HG02588 (cell line): ENCODE data around the gene DEPDC5.
A peak's percentile ranks its signal among the peaks of the same experiment; 100 is the strongest.
"Not testable (repeated sequence)": the region's sequence is repeated elsewhere in the genome, so short reads cannot be mapped to it uniquely, and the experiment has no call there.

ENCODE experiments used
- ATAC-seq: cut with Tn5 transposase; IDR thresholded peaks from one replicate; pipeline ENCODE4 v1.9.1; 2021; ENCODE audit warnings: mild to moderate bottlenecking, moderate library complexity; ENCODE audit not compliant: unreplicated experiment

The DEPDC5 gene

DNA sequence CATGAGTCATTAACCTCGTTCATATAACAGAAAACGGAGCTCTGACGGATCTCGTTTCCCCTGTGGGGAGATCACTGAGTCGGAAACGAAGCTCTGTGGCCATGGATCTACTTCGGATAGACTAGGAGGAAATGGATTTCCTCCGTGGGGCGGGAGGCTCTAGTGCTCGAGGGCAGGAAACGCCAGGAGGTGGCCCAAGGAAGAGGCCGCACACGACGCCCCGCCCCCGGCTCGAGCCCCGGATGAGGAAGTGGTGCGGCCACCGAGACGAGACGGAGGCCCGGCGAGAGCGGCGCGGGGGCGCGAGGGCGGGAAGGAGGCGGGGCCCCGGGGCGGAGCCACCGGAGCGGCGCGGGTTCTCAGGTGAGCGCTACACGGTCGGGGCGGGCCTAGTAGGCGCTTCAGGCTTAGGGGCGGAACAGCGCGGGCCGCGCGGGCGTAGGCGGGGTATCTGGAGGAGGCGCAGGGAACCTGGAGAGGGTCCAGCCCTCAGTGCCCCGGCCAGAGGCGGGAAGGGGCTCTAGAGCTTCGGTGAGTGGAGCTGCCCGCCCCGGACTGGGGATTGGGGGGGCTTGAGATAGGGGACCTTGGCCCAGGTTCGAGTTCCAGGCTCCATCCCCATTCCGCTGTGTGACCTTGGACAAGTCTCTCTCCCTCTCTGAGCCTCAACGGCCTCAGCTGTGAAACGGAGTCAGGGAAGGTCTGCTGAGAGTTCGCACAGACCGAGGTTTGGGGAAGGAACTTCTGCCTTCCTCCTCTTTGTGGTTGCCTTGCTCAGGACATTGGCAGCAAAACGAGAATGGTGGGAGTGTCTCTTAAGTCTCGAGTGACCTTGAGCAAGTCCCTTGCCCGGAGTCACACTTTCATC lies at the start of gene DEPDC5:
TSS of gene DEPDC5 (plus strand) at position 386 of the 868 bp plus-strand sequence. CDS start 903 bp downstream, outside the sequence.
- ATAC-seq: peak; percentile 68

- ATAC-seq: no peak
Measured at GRCh38 chr22:31707519-31707918, 46.3 kb upstream of the DEPDC5 start.

DNA sequence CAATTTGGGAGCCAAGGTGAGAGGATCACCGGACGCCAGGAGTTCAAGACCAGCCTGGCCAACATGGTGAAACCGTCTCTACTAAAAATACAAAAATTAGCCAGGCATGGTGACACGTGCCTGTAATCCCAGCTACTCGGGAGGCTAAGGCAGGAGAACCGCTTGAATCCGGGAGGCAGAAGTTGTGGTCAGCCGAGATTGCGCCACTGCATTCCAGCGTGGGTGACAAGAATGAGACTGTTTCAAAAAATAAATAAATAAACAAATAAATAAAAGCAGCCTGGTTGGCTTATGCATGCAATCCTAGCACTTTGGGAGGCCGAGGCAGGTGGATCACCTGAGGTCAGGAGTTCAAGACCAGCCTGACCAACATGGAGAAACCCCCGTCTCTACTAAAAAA lies 42.6 kb upstream of the DEPDC5 start:
- ATAC-seq: not testable (repeated sequence)

DNA sequence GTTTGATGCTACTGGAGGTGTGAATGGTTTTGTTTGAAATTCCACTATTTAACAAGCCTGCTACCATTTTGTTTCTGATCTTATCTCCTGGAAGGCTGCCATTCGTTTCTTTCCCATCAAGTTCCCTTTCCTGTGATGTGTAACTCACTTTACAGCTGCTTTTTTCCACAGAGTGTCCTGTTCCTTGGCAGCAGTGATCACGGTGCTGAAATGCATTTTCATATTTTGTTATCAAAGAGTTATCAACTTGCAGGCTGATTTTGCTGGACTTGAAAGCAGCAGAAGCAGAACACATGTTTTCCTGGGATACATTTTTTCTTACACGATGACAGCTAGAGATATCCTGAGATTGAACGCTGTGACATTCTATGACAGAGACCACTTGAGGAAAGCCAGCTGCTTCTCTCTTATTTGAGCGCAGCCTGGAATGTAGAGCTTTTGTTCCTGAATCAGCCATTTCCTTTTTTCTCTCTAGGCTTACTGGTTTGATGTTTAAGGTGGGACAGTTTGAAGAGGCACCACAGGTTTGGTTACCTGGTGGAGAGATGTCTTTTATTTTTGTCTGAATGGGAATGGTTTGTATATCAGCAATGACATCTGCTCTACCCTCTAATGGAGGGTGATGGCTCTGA lies 38.6 kb upstream of the DEPDC5 start:
- ATAC-seq: no peak

DNA sequence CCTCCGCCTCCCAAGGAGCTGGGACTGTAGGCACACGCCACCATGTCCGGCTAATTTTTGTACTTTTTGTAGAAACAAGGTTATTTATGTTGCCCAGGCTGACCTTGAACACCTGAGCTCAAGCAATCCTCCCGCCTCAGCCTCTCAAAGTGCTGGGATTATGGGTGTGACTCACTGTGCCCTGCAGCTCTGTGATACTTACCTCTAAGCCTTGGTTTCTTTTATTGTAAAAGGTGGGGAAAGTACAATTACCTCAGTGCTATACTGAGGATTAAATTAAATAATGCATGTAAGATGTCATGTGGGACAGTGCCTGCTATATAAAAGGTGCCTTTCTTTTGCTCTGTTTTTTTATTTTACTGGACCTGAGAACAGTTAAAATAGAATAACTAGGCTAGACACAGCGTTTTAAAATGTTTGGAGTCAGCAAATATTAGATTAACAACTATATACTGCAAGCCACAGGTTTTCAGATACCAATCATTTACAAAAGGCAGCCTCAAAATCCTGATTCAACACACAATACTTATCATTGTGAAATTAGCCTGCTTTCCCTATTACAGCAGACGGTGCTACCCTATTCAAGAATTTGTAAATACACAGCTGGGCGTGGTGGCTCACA lies 33.9 kb upstream of the DEPDC5 start:
- no peak for ATAC-seq

- ATAC-seq: no peak
Measured at GRCh38 chr22:31723723-31724122, 30.1 kb upstream of the DEPDC5 start.

DNA sequence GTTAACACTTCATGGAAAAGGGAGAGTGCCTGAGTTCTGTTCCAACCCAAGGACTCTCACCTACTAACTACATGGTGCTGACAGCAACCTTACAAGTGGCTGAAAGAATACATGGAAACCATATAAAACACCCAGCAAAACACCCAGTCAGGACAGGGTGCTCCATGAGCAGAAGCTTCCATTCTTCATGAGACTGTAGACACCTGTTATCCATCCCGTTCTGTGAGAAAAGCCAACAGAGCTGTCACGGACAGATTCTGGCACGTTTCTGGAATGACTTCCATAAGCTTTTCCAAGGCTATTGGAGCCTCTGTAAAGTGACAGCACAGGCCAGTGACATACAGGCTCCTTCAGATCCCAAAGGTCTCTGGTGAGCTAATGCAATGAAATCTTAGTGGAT lies 27.1 kb upstream of the DEPDC5 start:
- ATAC-seq: no peak

GRCh38 chr22:31728857-31729256 lies 25.0 kb upstream of the DEPDC5 start:
- ATAC-seq: no peak

GRCh38 chr22:31730344-31730711 lies 23.5 kb upstream of the DEPDC5 start:
- no peak for ATAC-seq

- no peak for ATAC-seq
Measured at GRCh38 chr22:31732089-31732829, 21.6 kb upstream of the DEPDC5 start.

- no peak for ATAC-seq
Measured at GRCh38 chr22:31733580-31734079, 20.2 kb upstream of the DEPDC5 start.

GRCh38 chr22:31734512-31734911 lies 19.3 kb upstream of the DEPDC5 start:
- ATAC-seq: no peak

GRCh38 chr22:31736458-31736857 lies 17.4 kb upstream of the DEPDC5 start:
- no peak for ATAC-seq

GRCh38 chr22:31737932-31738331 lies 15.9 kb upstream of the DEPDC5 start:
- no peak for ATAC-seq

DNA sequence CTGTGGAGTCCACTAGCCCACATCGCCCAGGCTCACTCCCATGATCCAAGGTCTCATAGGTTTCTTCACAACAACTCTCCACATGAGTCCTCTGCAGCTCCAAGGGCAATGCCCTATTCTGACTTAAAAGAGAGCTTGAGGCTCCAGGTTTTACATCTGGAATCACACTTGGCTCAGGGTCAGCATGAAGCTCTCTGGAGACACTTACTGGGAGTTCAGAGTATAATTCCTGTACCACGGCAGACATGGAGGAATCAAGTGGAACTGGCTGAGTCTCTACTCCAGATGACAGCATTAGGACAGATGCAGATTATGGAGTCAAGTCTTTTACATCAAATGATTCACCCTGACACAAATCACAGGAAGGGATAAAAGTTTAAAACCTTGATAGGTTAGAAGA lies 15.3 kb upstream of the DEPDC5 start:
- no peak for ATAC-seq

DNA sequence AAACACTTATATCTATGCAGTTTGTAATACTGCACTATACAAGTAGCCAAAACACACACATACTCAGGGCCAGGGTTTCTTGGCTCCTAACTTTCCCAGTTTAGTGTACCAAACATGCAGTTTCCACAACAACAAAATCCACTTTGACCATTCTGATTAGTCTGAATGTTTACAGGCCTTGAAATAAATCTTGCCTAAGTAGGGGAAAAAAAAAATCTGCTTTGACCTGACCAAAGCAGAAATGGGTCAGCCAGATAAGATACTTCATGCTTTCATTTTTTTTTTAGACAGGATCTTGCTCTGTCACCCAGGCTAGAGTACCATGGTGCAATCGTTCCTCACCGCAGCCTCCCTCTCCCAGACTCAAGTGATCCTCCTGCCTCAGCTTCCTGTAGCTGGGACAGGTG lies 14.0 kb upstream of the DEPDC5 start:
- ATAC-seq: no peak

GRCh38 chr22:31740314-31740713 lies 13.5 kb upstream of the DEPDC5 start:
- ATAC-seq: not testable (repeated sequence)

DNA sequence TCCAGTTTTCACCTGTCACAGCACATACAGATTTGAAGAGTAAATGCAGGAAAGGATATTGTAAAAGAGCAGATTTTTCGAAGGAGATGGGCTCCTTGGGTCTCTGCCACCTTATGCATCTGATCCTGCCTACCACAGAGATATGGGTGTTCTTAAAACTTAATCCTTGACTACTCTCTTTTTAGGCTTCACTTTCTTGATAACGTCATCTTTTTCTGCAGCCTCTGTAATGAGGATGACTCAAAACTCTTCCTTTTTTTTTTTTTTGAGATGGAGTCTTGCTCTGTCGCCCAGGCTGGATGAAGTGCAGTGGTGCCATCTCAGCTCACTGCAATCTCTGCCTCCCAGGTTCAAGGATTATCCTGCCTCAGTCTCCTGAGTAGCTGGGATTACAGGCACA lies 11.7 kb upstream of the DEPDC5 start:
- no peak for ATAC-seq

- no peak for ATAC-seq
Measured at GRCh38 chr22:31742682-31743081, 11.1 kb upstream of the DEPDC5 start.

DNA sequence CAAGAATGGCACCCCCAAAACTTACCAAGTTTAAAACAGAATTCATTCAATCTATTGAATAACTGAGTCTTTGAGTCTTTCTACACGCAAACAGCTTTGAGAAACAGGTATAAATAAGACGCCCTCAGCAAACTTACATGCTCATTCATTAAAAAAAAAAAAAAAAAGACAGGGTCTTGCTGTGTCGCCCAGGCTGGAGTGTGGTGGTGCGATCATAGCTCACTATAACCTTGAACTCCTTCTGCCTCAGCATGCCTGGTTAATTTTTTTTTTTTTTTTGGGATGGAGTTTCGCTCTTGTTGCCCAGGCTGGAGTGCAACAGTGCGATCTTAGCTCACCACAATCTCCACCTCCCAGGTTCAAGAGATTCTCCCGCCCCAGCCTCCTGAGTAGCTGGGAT lies 9.9 kb upstream of the DEPDC5 start:
- ATAC-seq: no peak

DNA sequence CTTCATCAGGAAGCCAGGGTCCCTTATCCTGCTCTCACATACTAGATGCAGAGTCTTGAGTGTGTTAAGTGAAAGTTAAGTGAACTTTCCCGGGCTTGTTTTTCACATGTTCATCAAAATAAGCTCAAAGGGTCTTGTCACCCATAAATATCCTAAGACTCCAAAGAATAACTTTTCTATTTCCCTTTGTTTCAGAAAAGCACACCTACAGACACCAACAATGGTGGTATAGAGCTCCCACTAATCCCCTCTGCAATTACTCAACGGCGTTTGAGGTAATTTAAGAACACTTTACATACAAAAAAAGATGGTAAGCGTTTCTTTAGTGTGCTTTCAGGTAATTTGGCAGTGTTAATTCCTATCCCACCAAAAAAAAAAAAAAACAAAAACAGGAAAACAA lies 6.4 kb upstream of the DEPDC5 start:
- no peak for ATAC-seq
